ENCODE results near the gene FILIP1L.
A peak's percentile ranks its signal among the peaks of the same experiment; 100 is the strongest.

Gene FILIP1L

DNA sequence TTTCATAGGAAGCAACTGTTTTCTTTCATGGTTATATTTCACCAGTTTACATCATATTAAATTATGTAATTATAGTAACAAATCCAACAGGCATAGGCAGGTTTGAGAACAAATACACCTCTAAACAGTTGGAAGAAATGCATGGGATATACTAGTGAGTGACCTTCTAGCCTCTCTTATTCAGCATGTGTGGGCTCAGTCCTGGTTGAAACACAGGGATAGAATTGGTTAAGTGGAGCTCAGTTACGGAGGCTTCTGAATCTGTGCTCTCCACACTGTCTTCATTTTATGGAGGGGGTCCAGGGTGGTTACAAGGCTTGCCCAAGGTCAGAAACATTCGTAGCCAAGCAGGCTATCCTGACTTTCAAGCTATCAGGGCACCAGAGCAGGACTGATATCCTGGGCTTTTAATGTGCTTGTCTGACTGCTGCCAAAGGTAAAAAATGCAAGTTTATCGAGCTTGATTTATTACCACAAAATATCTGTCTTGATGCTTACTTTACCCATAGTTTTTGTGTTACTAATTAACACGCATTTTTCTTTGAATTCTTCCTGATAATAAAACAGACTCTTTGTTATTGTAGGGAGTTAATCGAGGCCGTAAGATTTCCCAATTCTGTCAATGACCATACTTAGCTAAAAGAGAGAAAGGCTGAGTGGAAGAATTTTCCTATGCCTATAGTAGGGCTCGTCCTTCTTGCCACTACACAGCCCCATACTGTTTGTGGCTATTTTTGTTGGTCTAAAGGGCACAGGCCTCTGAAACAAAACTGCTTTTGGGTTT is 89.6 kb downstream of the FILIP1L start:
- no peaks in the 10 kb centered on the region for H3K27me3 ChIP-seq
- H3K9me3 ChIP-seq, result no peaks in the 10 kb centered on the region
- H3K27ac ChIP-seq, result peak overlapping the region; percentile 73 to 80
- H3K36me3 ChIP-seq, result no peaks in the 10 kb centered on the region
- no peak for TF ChIP-seq CTCF (IDR thresholded peaks at IDR 0.05)
- H3K4me3 ChIP-seq, result no peak overlapping the region
- no peak for DNase-seq
- intact Hi-C loops (cut with DNase I; ENCODE audit: low total_unique reads), result no loop called here
- peaks cover 0 to 68% (median 20%) of the 10 kb centered on the region in 4 donors for H3K4me1 ChIP-seq

DNA sequence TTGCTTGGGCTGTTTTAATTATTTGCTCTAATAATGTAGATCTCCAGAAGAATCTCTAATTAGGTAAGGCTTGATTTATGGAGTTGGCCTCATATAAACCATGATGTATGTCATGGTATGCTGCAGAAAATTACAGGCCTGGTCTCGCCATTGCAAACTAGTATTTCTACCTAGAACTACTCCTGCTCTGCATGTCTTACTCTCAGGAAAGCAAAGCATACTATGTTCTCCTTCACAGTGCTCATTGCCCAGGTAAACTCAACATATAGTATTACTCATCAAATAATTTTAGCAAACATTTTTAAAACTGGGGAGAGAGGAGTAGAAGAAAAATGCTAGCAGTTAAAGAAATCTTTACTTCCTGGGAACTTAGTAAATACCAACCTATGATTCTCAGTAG is 90.7 kb downstream of the FILIP1L start:
- Histone ChIP-seq H3K4me3 (no peak overlapping the region), H3K9me3 (no peaks in the 10 kb centered on the region), H3K4me1 (peaks cover 0 to 65% (median 21%) of the 10 kb centered on the region in 4 donors), H3K27ac (peak overlapping the region; percentile 73 to 80), H3K36me3 (no peaks in the 10 kb centered on the region), H3K27me3 (no peaks in the 10 kb centered on the region)
- no peak for DNase-seq
- intact Hi-C loops (cut with DNase I; ENCODE audit: low total_unique reads), result no loop called here
- TF ChIP-seq CTCF (IDR thresholded peaks at IDR 0.05), result no peak

- DNase-seq, result no peak
- Histone ChIP-seq H3K27me3 (no peaks in the 10 kb centered on the region), H3K36me3 (no peaks in the 10 kb centered on the region), H3K4me3 (no peak overlapping the region), H3K27ac (peak overlapping the region; percentile 73 to 80), H3K4me1 (peaks cover 0 to 65% (median 21%) of the 10 kb centered on the region in 4 donors), H3K9me3 (no peaks in the 10 kb centered on the region)
- no peak for TF ChIP-seq CTCF (IDR thresholded peaks at IDR 0.05)
- intact Hi-C loops (cut with DNase I; ENCODE audit: low total_unique reads), result no loop called here
These were observed 91.2 kb downstream of the FILIP1L start for GRCh38 chr3:100023150-100023549.

DNA sequence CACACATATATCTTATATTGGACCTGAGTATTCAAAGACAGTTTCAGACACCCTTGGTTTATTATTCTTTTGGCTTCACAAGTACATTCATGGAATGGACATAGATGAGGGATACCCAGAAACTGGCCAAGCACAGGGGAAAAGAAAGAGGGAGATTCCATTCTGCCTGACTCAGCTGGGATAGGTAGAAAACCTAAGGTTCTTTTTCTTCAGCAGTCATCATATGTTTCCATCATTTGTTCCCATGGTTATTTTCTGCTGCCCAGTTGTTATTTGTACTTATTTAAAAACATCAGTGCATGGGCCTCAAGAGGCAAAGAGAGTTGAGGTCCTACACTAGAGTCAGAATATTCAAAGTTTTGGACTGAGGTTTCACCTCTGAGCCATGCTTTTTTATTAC is 91.8 kb downstream of the FILIP1L start:
- Histone ChIP-seq H3K27me3 (no peaks in the 10 kb centered on the region), H3K4me3 (no peak overlapping the region), H3K36me3 (no peaks in the 10 kb centered on the region), H3K27ac (peak overlapping the region; percentile 73 to 80), H3K4me1 (peaks cover 0 to 65% (median 21%) of the 10 kb centered on the region in 4 donors), H3K9me3 (no peaks in the 10 kb centered on the region)
- no peak for TF ChIP-seq CTCF (IDR thresholded peaks at IDR 0.05)
- intact Hi-C loops (cut with DNase I; ENCODE audit: low total_unique reads), result no loop called here
- DNase-seq, result no peak

DNA sequence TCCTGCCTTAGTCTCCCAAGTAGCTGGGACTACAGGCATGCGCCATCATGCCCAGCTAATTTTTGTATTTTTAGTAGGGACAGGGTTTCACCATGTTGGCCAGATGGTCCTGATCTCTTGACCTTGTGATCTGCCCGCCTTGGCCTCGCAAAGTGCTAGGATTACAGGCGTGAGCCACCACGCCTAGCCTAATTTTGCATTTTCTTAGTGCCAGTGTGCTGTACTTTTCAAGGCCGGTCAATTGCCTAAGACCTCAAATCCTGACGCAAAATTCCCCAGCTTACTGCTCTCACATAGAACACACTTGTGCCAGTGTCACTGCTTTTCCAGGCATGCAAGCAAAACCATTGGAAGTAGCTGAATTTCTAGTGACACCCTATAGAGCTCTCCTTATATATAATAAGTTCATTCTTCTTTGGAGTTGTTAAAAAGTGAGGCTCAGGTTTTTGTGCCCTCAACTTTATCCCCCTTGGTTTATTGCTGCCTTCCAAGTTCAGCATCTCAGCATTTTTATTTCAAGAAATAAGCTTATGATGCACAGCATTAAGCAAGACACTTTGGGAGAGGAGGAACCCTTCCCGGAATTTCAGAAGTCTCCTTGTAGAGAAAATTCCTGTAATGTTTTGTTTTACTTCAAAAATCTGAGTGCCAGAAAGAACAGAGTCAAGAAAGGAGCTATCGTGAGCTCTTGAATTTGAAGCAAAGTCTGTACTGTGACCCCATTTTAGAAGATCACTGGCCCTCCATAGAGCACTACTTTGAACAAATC is 93.2 kb downstream of the FILIP1L start:
- Histone ChIP-seq H3K9me3 (no peaks in the 10 kb centered on the region), H3K36me3 (no peaks in the 10 kb centered on the region), H3K4me1 (peaks cover 0 to 63% (median 21%) of the 10 kb centered on the region in 4 donors), H3K27ac (peak overlapping the region; percentile 41 to 80), H3K27me3 (no peaks in the 10 kb centered on the region), H3K4me3 (no peak overlapping the region)
- intact Hi-C loops (cut with DNase I; ENCODE audit: low total_unique reads), result no loop called here
- no peak for TF ChIP-seq CTCF (IDR thresholded peaks at IDR 0.05)
- no peak for DNase-seq
